A673 (cell line): ENCODE data around the gene ZPR1. TPM values are rescaled to one million over a fixed set of nuclear protein-coding genes. Genes with fewer than 3 reads are reported as not detected.

ENCODE experiments used
- BruUV-seq: library from RNA; stranded (reverse); fragments of 400-500 nt; replicated peaks from 2 replicates; lab custom pipeline; 2021; lab: Mats Ljungman, UMichigan
- CTCF ChIA-PET: fragments of 300-600 bp; sonication (Branson Sonifier 250); formaldehyde crosslinking; loops from one replicate; lab custom pipeline; 2022; ENCODE audit warnings: antibody characterized with exemption; lab: Charles Lee
- POLR2A ChIA-PET: fragments of 300-600 bp; sonication (Branson Sonifier 250); formaldehyde crosslinking; loops from one replicate; lab custom pipeline; 2022; ENCODE audit warnings: antibody characterized with exemption; ENCODE audit not compliant: low non-redundant PET; lab: Charles Lee
- DNase-seq: peaks from one replicate; pipeline ENCODE4 v3.0.0-alpha.2; 2015; ENCODE audit warnings: low spot score
- H3K27ac ChIP-seq: fragments of 200-600 bp; sonication (generic); 2 replicates; pipeline ENCODE4 v1.5.1; 2016; ENCODE audit warnings: mixed run types, low read depth, mild to moderate bottlenecking, mixed read lengths, antibody characterized with exemption, low read length; ENCODE audit not compliant: poor library complexity, severe bottlenecking
- H3K27me3 ChIP-seq: fragments of 200-600 bp; sonication (generic); replicated peaks from 2 replicates; pipeline ENCODE4 v1.6.1; 2017; ENCODE audit warnings: mixed run types, low read depth, mild to moderate bottlenecking, mixed read lengths, antibody characterized with exemption, low read length; ENCODE audit not compliant: insufficient read depth, poor library complexity
- H3K36me3 ChIP-seq: fragments of 200-600 bp; sonication (generic); 2 replicates; pipeline ENCODE4 v1.6.1; 2016; ENCODE audit warnings: mixed run types, mild to moderate bottlenecking, mixed read lengths, antibody characterized with exemption, low read length; ENCODE audit not compliant: insufficient read depth, poor library complexity, severe bottlenecking
- H3K4me1 ChIP-seq: fragments of 200-600 bp; sonication (generic); 2 replicates; pipeline ENCODE4 v1.6.1; 2017; ENCODE audit warnings: mixed run types, mild to moderate bottlenecking, mixed read lengths, antibody characterized with exemption, low read length; ENCODE audit not compliant: insufficient read depth, poor library complexity, severe bottlenecking
- H3K4me3 ChIP-seq: fragments of 200-600 bp; sonication (generic); 2 replicates; pipeline ENCODE4 v1.5.1; 2016; ENCODE audit warnings: low read depth, mixed run types, mild to moderate bottlenecking, mixed read lengths, low read length; ENCODE audit not compliant: poor library complexity, severe bottlenecking
- H3K9me3 ChIP-seq: fragments of 200-600 bp; sonication (generic); 2 replicates; pipeline ENCODE4 v1.6.1; 2016; ENCODE audit warnings: mixed run types, low read depth, mild to moderate bottlenecking, mixed read lengths, antibody characterized with exemption, low read length; ENCODE audit not compliant: poor library complexity, severe bottlenecking
- CTCF ChIP-seq: fragments of 300-800, 200-600 bp; sonication (generic); conservative IDR thresholded peaks from 2 replicates; pipeline ENCODE4 v1.5.1; 2017; ENCODE audit warnings: low read depth, mild to moderate bottlenecking, antibody characterized with exemption, low read length, moderate library complexity, mixed read lengths
- EZH2 ChIP-seq: fragments of 200-600 bp; sonication (generic); IDR thresholded peaks from 2 replicates; pipeline ENCODE4 v1.6.1; 2017; ENCODE audit warnings: borderline replicate concordance, low read depth, mild to moderate bottlenecking, mixed read lengths, antibody characterized with exemption, low read length; ENCODE audit not compliant: poor library complexity, severe bottlenecking
- intact Hi-C: fragments of 100-400 bp; cut with micrococcal nuclease; formaldehyde crosslinking; loops from one replicate; pipeline ENCODE4 v1.10.0; 2022; ENCODE audit not compliant: unreplicated experiment
- total RNA-seq: library from RNA; stranded (reverse); gene quantifications from 2 replicates; pipeline ENCODE4 v1.2.3, GENCODE V29; 2021

The ZPR1 gene
- total RNA-seq, 1 experiment from 2014 or later = 109 TPM

GRCh38 chr11:116733043-116733755 is 54.6 kb downstream of the ZPR1 start:
- Histone ChIP-seq H3K27me3 (peaks cover 7% of the 10 kb centered on the region), H3K27ac (no peak overlapping the region), H3K4me3 (no peak overlapping the region), H3K4me1 (no peaks in the 10 kb centered on the region), H3K36me3 (no peaks in the 10 kb centered on the region), H3K9me3 (no peaks in the 10 kb centered on the region)
- TF ChIP-seq EZH2 (no peak), CTCF (no peak)
- intact Hi-C loops = loop anchor here (5.0 kb wide), 1 partner anchor 494 kb away; no protein-coding TSS in a partner anchor
- no peak for DNase-seq
- BruUV-seq = no TSS peak
- ChIA-PET POLR2A (no interaction called here), CTCF (interaction anchor here (0.5 to 2.3 kb wide), 12 partner anchors 10 to 493 kb away, joined by 3 to 8 read pairs (median 4); no protein-coding TSS in a partner anchor)

- DNase-seq = peak; percentile 83
- H3K36me3 ChIP-seq = no peaks in the 10 kb centered on the region
- H3K4me1 ChIP-seq = no peaks in the 10 kb centered on the region
- no TSS peak for BruUV-seq
- no peak for TF ChIP-seq EZH2
- TF ChIP-seq CTCF = peak; percentile 88
- CTCF ChIA-PET = interaction anchor here (0.5 to 2.3 kb wide), 13 partner anchors 10 to 494 kb away, joined by 3 to 8 read pairs (median 4); no protein-coding TSS in a partner anchor
- no peak overlapping the region for H3K27ac ChIP-seq
- no peaks in the 10 kb centered on the region for H3K9me3 ChIP-seq
- POLR2A ChIA-PET = no interaction called here
- no peak overlapping the region for H3K4me3 ChIP-seq
- intact Hi-C loops = loop anchor here (1.0 to 5.0 kb wide), 2 partner anchors 374 to 495 kb away; no protein-coding TSS in a partner anchor
- H3K27me3 ChIP-seq = peaks cover 7% of the 10 kb centered on the region
Measured at GRCh38 chr11:116732271-116733042, 55.4 kb downstream of the ZPR1 start.

- peaks cover 7% of the 10 kb centered on the region for H3K27me3 ChIP-seq
- H3K9me3 ChIP-seq = no peaks in the 10 kb centered on the region
- no peak overlapping the region for H3K27ac ChIP-seq
- ChIA-PET POLR2A (no interaction called here), CTCF (interaction anchor here (0.6 to 1.6 kb wide), 4 partner anchors 9 to 495 kb away, joined by 3 to 5 read pairs (median 4); no protein-coding TSS in a partner anchor)
- DNase-seq = no peak
- intact Hi-C loops = loop anchor here (1.0 to 5.0 kb wide), 2 partner anchors 374 to 495 kb away; no protein-coding TSS in a partner anchor
- no peaks in the 10 kb centered on the region for H3K36me3 ChIP-seq
- TF ChIP-seq CTCF = no peak
- no peak for TF ChIP-seq EZH2
- H3K4me1 ChIP-seq = no peaks in the 10 kb centered on the region
- no TSS peak for BruUV-seq
- H3K4me3 ChIP-seq = no peak overlapping the region
Measured at GRCh38 chr11:116731821-116732220, 56.0 kb downstream of the ZPR1 start.
